ENCODE measurements around the gene LRRC59. TPM values are rescaled to one million over a fixed set of nuclear protein-coding genes. Genes with fewer than 3 reads are reported as not detected.

Gene LRRC59
- total and polyA plus RNA-seq, 2 of the 8 experiments (the other 6 are each of a cell fraction or from before 2014, with no cell fraction given): 48.3 to 117 TPM

DNA sequence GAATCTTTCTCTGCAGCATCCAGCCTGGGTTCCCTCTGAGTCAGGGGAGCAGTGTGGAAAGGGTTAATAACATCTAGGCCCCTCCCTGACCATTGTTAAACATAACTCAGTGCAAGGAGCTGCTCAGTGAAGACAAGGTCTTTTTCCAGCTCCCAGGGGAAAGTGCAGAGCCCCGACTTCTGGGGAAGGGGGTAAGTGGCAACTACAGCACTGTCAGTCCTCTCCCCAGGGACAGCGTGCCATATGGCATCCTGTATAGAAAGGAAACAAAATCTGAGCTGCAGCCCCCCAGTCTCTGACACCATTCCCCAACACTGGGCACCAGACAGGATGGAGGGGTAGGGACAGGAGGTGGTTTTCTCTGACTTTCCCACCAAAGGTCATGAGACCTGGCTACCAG is 32.2 kb downstream of the LRRC59 start (continued):
- no peak for TF ChIP-seq EP300 (IDR thresholded peaks at IDR 0.05; ENCODE audit: borderline replicate concordance in 1 of 2, low read depth in 2 of 2, low read length in 2 of 2)
- TF ChIP-seq POU5F1 (IDR thresholded peaks at IDR 0.05; ENCODE audit: low read depth, low read length): no peak
- TF ChIP-seq TCF12 (IDR thresholded peaks at IDR 0.05; ENCODE audit: low read depth, low read length): no peak
- TF ChIP-seq, protein P1, sequence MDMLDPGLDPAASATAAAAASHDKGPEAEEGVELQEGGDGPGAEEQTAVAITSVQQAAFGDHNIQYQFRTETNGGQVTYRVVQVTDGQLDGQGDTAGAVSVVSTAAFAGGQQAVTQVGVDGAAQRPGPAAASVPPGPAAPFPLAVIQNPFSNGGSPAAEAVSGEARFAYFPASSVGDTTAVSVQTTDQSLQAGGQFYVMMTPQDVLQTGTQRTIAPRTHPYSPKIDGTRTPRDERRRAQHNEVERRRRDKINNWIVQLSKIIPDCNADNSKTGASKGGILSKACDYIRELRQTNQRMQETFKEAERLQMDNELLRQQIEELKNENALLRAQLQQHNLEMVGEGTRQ (IDR thresholded peaks at IDR 0.05; ENCODE audit: low read length): no peak
